ENCODE measurements around the gene ARMC3. TPM values are rescaled to one million over a fixed set of nuclear protein-coding genes. Genes with fewer than 3 reads are reported as not detected.

Gene ARMC3
- total RNA-seq, 1 donor from 2014 or later: 0.38 TPM

DNA sequence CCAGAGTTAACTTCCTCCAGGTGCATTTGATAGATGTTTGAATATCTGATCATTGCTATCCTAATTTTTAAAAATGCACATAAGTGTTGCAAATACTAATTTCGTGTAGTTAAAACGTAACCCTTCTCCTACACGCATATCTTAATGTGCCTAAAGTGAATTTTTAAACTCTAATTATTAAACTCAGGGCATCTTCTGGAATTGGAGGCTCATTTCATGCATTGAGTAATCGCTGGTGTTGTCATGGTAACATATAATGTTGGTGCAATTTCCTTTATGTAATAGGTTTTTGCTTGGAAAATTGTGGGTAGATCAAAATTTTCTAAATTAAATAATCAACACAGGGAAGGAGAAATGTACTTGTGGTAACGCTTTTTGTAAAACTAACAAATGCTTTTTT is 56.2 kb downstream of the ARMC3 start:
- no peak for DNase-seq (ENCODE audit: low spot score)
- intact Hi-C loops (cut with DNase I): loop anchor here (10.0 kb wide), 1 partner anchor 409 kb away; no protein-coding TSS in a partner anchor

DNA sequence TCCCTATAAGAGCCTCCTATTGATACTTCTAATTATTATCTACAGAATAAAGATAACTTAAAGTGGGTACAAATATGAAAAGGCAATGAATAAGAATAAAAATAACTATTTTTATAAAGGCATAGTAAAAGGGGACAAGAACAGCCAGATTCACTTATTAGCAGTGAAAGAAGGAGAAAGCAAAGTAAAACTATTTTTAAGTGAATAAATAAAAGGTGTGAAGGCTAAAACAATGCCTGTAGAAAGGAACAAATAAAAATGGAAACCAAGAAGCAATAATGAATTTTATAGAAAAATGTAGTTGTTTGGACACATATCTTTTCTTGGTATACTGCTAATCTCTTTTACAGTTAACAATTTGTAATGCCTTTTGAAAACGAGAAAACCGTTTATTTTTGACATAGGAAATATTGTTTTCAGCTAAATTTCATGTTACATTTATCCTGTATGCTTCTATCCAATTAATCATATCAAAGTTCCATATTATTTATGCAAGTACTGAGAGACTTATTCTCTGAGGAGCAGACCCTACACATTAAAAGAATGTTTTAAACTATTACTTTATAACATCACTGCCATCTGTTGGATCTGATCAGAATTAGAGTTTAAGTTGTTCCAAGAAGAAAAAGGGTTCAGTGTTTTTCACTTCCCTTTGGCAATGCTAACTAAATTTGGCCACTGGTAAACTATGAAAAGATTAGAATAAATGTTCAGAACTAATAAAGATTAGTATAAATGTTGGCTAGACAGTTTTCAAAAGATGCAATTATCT is 59.1 kb downstream of the ARMC3 start:
- no peak for DNase-seq (ENCODE audit: low spot score)
- intact Hi-C loops (cut with DNase I): loop anchor here (5.0 to 10.0 kb wide), 4 partner anchors 80 to 980 kb away; no protein-coding TSS in a partner anchor

DNA sequence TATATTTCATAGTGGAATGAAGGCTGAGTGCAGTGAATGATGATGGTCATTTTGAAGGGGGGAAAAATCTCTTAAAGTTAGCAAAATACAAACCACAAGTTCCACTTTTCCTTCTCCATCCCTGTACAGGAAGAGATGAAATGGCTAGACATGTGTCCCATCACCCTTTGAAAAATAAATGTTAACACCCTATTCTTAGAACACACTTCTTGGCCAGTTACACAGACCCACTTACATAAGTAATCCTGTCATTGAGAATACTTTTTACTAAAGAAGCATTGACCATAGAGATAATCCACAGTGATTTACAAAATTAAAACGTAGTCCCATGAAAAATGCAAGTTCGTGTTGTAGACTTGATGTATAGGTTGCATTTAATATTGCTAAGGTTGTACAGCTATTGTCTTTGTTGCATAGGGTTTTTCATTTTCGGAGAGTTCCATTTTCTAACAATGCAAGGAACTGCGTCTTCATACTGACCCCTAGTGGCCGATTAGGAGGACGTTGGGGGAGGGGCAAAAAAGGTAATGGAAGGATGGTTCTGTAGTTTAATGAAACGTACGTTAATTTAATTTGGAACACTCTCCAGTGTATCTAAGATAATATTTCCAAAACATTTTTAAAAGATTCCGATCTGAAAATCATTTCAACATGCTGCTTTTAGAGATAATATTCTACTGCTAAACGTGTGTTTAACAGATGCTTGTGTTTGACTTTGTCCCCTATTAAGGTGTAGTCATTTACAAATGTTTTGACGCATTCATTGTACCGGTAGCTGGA is 60.9 kb downstream of the ARMC3 start:
- intact Hi-C loops (cut with DNase I): loop anchor here (2.0 to 10.0 kb wide), 5 partner anchors 79 to 981 kb away; no protein-coding TSS in a partner anchor
- no peak for DNase-seq (ENCODE audit: low spot score)

DNA sequence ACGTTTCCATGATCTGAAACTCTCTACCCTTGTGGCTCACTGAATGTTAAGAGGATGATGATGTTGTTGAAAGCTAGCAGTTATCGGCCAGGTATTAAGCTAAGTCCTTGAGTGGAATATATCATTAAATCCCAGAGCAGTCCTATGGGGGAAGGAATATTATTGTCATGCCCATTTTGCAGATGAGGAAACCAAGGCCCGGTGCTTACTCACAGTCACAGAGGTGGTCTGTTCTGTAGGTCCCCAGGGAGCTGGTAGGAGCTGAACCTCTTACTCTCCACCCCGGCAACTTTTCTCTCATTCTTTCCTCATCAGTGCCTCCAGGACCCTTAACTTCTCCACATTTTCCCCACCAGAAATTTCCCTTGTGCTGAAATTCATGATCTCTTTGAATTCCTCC is 62.6 kb downstream of the ARMC3 start:
- DNase-seq (ENCODE audit: low spot score): no peak
- intact Hi-C loops (cut with DNase I): no loop called here

DNA sequence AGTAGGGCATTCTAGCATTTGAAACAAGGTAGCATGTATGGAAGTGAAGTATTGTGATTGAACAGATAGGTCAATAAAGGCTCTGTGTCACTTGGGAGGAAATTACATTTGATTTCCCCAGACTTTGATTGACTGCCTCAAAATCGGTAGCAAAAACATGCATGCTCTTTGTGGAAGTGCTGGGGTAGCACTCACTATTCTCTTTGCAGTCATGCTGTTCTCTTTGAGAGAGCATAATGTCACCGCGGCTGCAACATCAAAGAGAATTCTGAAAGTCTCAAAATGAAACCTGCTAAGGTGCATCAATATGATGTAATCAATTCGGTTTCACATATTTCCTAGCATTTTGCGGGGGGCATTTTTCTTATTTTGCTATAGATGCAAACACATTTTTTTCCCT is 64.2 kb downstream of the ARMC3 start:
- DNase-seq (ENCODE audit: low spot score): no peak
- intact Hi-C loops (cut with DNase I): no loop called here

DNA sequence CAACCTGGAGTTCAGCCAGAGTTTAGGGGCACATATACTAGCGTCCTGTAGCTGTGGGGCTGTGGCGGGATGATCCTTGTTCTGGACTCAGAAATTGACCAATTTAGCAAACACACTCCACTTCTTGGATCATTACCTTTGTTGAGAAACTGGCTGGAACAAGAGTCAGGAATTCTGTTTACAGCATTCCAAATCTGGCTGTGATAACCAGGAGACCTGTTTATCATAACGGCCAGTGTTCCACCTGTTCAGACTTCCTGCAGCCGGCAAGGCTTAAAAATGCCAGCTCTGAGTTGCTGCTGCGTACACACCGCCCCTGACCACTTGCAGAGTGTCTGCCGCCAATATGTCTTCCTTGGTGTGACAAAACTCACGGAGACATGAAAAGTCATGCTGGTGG is 64.8 kb downstream of the ARMC3 start:
- intact Hi-C loops (cut with DNase I): no loop called here
- DNase-seq (ENCODE audit: low spot score): no peak

DNA sequence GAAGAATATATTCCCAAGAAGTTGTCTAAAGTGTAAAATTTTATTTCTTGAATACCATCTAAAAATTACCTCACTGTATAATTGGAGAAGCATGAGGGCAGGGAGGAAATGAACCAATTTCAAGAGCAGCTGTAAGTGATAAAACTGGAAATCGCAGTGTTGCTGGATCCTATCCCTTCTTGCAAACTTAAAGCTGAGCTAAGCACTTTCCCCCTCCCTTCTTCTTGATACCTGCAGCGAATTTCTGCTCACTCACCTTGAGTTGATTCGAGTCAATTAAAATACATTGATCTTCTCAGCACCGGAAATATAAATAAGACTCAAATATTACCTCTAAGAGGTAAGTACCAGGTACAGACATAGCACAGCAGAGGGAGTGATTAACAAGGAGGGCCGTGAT is 65.5 kb downstream of the ARMC3 start:
- no peak for DNase-seq (ENCODE audit: low spot score)
- intact Hi-C loops (cut with DNase I): no loop called here

DNA sequence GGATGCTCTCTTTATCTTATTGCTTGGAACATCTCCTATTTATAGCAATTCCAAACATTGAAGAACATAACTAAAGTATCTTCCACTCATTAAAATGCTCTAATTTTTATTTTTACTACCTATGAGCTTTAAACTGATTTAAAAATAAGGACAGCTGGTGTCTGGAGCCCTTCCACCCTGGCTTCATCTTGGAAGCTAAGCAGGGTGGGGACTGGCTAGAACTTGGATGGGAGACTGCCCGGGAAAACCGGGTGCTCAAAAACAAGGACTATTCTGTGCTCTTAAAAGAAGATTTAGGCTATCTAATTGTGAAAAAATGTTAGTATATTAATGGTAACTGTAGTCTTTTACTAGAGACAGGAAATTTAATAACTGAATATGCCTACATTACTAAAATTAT is 69.2 kb downstream of the ARMC3 start:
- DNase-seq (ENCODE audit: low spot score): no peak
- intact Hi-C loops (cut with DNase I): no loop called here

DNA sequence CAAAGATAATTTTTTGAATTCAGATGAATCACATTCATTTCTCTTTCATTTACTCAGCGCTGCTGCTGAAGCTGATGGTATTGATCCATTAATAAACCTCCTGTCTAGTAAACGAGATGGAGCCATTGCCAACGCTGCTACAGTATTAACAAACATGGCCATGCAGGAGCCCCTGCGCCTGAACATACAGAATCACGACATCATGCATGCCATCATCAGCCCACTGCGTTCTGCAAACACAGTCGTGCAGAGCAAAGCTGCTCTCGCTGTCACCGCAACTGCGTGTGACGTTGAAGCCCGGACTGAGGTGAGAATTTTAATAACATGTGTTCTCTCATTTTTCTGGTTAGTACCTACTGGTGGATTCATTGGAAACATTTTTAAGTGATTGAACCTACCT is 70.2 kb downstream of the ARMC3 start:
- intact Hi-C loops (cut with DNase I): no loop called here
- DNase-seq (ENCODE audit: low spot score): no peak

DNA sequence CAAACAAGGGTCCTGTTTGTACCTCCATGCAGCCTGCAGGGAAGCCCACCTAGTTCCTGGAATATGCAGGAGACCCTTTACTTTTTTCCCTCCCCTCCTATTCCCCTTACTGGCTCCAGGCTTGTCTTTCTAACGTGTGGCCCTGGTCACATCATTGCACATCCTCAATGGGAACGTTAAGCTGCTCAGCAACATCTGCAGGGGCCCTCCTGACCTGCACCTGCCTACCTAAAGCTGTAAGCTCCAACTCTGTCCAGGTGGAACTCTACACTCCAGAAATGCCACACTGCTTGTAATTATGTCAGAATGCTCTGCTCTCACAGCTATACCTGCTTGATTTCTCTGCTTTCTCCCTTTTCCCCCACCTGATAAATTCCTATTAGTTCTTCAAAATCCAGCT is 72.1 kb downstream of the ARMC3 start:
- intact Hi-C loops (cut with DNase I): no loop called here
- DNase-seq (ENCODE audit: low spot score): no peak

DNA sequence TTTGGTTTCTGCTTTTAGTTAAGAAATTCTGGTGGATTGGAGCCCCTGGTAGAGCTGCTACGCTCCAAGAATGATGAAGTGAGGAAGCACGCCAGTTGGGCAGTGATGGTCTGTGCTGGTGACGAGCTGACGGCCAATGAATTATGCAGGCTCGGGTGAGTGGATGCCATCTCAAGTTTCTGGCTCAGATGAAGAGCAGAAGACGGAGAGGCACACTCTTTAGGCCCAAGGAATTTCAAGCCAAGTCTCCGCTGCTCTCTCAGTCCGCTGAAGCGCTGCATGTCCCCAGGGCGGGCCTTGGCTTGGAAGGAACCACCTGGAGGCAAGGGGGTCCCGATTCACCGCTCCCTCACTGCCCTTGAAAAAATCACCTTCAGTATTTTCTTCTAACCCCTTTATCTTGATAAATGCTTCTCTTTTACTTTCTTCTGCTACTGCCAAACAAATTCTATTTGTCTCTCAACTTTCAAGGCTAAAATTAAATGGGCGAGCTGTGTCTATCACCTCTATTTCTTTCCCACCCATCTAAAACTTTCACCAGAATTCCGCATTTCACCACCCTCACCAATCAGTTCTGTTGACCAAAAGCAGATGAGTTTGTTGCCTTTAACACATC is 74.2 kb downstream of the ARMC3 start:
- intact Hi-C loops (cut with DNase I): no loop called here
- DNase-seq (ENCODE audit: low spot score): no peak

DNA sequence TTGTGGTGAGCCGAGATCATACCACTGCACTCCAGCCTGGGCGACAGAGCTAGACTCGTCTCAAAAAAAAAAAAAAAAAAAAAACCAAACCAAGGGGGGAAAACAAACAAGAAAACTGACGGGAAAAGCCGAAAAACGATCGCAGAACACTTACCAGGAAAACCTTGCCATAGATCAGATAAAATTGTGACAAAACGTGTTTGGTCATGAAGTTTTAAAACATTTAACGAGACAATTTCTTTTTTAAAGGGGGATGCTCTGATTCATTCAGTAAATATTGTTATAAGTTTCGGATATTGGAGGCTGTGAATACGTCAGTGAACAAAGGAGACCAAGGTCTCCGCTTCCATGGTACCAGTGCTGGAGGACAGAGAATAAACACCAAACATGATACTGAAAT is 77.3 kb downstream of the ARMC3 start:
- intact Hi-C loops (cut with DNase I): no loop called here
- no peak for DNase-seq (ENCODE audit: low spot score)

DNA sequence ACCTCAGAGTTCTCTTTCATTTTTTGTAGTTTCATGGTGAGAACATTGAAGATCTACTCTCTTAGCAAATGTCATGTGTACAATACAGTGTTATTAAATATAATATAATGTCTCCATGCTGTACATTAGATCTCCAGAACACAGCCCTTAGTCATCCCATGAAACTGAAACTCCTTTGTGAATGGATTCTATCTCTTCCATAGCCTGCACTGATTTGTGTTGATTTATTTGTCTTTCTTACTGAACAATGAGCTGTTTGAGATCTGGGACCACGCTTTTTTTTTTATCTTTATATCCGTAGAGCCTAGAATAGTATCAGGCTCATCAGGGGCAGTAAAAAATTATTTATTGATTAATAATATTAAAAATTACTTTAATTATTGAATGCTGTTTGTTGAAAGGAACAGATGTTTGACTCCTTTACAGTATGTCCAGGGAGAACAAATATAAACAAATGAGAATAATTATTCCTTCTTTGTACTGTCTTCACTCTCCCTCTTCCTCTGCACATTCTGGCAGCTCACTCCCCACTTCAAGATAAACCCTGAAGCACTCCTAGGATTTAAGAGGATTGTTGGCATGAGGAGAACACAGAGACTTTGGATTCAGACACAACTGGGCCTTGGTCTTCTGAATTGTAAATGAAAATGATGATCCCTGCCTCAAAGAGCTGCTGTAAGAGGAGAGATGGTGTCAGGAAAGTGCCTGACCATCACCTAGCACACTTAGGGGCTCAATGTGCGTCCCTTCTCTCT is 85.9 kb downstream of the ARMC3 start:
- no peak for DNase-seq (ENCODE audit: low spot score)
- intact Hi-C loops (cut with DNase I): no loop called here

DNA sequence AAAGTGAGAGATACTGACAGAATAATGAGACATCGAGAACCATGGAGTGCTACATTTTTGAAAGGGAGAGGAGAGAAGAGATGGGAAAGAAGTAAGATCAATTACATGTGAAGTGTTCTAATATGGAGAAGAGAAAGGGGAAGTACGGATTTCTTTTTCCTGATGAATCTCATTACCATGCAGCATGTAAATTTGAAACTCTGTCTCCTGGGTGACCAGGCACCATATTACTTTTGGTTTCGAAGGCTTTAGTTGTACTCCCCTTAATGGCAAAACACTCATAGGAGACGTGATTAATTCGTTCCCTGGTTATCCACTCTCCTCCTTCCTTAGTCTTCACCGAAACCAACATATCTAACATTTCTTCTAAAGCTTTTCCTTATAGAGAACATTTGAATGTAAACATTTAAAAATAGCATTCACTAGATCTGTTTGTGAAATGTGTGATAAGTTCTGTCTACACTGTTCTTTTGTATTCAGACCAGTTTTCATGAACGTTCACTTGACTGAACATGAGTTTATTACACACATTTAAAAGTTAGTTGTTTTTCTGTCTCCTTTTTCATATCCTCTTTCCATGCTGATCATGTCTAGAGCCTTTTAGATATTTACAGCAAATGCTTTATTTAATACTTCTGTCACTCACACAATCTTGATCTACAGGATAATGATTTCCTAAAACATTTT is 87.3 kb downstream of the ARMC3 start:
- intact Hi-C loops (cut with DNase I): no loop called here
- DNase-seq (ENCODE audit: low spot score): no peak

DNA sequence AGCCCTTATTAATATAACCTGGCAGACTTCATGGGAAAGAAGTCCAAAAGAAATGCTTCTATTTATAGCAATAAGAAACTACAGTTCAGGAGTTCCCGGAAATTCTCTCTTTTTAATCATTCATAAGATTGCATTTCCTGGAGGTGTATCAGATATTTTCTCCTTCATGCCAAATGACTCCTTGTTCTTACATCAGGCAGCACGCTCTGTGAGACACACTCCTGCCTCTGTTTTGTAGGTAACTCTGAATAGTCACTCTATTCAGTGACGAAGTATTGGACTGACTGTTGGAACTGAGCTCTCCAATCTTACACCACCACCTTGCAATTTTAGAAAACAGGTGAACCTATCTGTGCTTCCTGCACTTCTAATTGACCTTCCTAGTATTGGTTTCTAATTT is 88.8 kb downstream of the ARMC3 start:
- intact Hi-C loops (cut with DNase I): no loop called here
- no peak for DNase-seq (ENCODE audit: low spot score)

DNA sequence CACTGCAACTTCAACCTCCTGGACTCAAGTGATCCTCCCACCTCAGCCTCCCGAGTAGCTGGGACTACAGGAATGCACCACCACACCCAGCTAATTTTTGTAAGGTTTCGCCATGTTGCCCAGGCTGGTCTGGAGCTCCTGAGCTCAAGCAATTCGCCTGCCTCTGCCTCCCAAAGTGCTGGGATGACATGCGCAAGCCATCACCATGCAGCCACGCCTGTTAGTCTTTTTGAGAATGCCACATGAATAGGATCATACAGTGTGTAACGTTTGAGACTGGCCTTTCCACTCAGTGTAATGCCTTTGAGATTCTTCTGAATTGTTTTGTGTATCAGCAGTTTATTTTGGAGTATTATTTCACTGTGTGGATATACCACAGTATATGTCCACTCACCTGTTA is 91.8 kb downstream of the ARMC3 start:
- intact Hi-C loops (cut with DNase I): no loop called here

DNA sequence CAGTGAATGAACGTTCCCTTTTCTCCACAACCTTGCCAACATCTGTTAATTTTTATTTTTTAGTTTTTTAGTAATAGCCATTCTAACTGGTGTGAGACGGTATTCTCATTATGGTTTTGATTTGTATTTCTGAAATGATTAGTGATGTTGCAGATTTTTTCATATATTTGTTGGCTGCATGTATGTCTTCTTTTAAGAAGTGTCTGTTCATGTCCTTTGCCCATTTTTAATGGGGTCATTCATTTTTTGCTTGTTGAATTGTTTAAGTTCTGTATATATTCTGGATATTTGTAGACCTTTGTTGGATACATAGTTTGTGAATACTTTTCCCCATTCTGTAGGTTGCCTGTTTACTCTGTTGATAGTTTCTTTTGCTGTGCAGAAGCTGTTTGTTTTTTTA is 93.6 kb downstream of the ARMC3 start:
- no peak for DNase-seq (ENCODE audit: low spot score)
- intact Hi-C loops (cut with DNase I): no loop called here

More for the DNA sequence above, 91.8 kb downstream of the ARMC3 start:
- no peak for DNase-seq (ENCODE audit: low spot score)

DNA sequence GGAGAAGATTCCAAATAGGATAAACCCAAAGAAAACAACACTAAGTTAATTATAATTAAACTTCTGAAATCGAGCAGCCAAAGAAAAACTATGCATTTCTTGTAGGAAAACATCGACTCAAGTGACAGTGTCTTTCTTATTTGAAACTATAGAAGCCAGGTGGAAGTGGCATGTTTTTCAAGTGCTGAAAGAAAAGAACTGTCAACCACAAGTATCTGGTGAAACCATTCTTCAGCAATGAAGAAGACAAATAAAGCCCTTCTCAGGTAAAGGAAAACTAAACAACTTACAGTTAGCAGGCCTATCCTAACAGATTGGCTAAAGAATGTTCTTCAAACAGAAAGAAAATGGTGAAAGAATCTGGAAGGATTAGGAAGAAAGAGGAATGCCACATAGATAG is 96.1 kb downstream of the ARMC3 start:
- intact Hi-C loops (cut with DNase I): no loop called here
- DNase-seq (ENCODE audit: low spot score): no peak

DNA sequence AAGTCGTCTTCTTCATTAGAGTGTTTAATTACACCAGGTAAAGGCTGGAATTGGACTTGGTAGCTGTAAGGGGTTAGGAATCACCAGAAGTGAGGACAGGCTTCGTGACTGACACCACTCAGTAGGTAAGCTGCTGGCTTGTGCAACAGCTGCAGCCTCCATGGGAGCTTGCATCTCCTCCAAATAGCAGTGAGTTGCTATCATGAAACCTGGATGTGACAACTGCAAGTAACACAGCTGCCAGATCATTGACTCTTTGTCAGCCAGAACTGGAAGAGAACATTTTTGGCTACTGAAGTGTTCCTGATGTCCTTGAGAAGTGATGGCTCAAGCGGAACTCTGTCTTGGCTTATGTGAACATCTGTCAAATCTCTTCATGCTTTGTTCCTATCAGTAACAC is 103.5 kb downstream of the ARMC3 start:
- intact Hi-C loops (cut with DNase I): no loop called here
- no peak for DNase-seq (ENCODE audit: low spot score)
